ENCODE measurements around the gene SNED1. TPM values are rescaled to one million over a fixed set of nuclear protein-coding genes. Genes with fewer than 3 reads are reported as not detected.

SNED1 gene
- total RNA-seq, 2 experiments from 2014 or later: 1.4 to 1.8 TPM

GRCh38 chr2:241025639-241026038 lies 27.2 kb downstream of the SNED1 start:
- ChIA-PET CTCF (no interaction called here), POLR2A (no interaction called here)
- Mint-ChIP-seq H3K27me3 (no peaks in the 10 kb centered on the region), H3K27ac (no peak overlapping the region), H3K4me1 (ENCODE audit: low read depth) (no peaks in the 10 kb centered on the region), H3K4me3 (no peak overlapping the region), H3K9me3 (peaks cover 27% of the 10 kb centered on the region), H3K36me3 (ENCODE audit: low read depth) (peaks cover 8% of the 10 kb centered on the region)
- ATAC-seq (no peak), DNase-seq (no peak)
- TF ChIP-seq CTCF (IDR thresholded peaks at IDR 0.05): no peak
- intact Hi-C loops (cut with micrococcal nuclease): no loop called here

GRCh38 chr2:241029599-241030332 lies 31.3 kb downstream of the SNED1 start:
- POLR2A ChIA-PET: no interaction called here
- peaks cover 18% of the 10 kb centered on the region for H3K9me3 Mint-ChIP-seq
- H3K27ac Mint-ChIP-seq: no peak overlapping the region
- H3K4me3 Mint-ChIP-seq: no peak overlapping the region
- ATAC-seq: no peak
- TF ChIP-seq CTCF (IDR thresholded peaks at IDR 0.05): no peak
- no peak for DNase-seq
- intact Hi-C loops (cut with micrococcal nuclease): no loop called here
- H3K36me3 Mint-ChIP-seq (ENCODE audit: low read depth): peaks cover 8% of the 10 kb centered on the region
- CTCF ChIA-PET: no interaction called here
- no peaks in the 10 kb centered on the region for H3K27me3 Mint-ChIP-seq
- H3K4me1 Mint-ChIP-seq (ENCODE audit: low read depth): no peaks in the 10 kb centered on the region

- intact Hi-C loops (cut with micrococcal nuclease): no loop called here
- no peak for ATAC-seq
- Mint-ChIP-seq H3K4me3 (no peak overlapping the region), H3K4me1 (ENCODE audit: low read depth) (no peaks in the 10 kb centered on the region), H3K27ac (no peak overlapping the region), H3K27me3 (no peaks in the 10 kb centered on the region), H3K36me3 (ENCODE audit: low read depth) (peaks cover 8% of the 10 kb centered on the region), H3K9me3 (peaks cover 14% of the 10 kb centered on the region)
- DNase-seq: no peak
- POLR2A ChIA-PET: interaction anchor here (0.7 to 0.8 kb wide), 2 partner anchors 17 to 29 kb away, joined by 3 read pairs; no protein-coding TSS in a partner anchor
- CTCF ChIA-PET: no interaction called here
- TF ChIP-seq CTCF (IDR thresholded peaks at IDR 0.05): no peak
These were observed 31.9 kb downstream of the SNED1 start for GRCh38 chr2:241030333-241030680.

GRCh38 chr2:241030883-241031282 lies 32.5 kb downstream of the SNED1 start:
- no peak for DNase-seq
- no peak for TF ChIP-seq CTCF (IDR thresholded peaks at IDR 0.05)
- intact Hi-C loops (cut with micrococcal nuclease): no loop called here
- no peak overlapping the region for H3K27ac Mint-ChIP-seq
- ChIA-PET POLR2A (interaction anchor here (0.7 to 0.8 kb wide), 2 partner anchors 18 to 30 kb away, joined by 3 read pairs; no protein-coding TSS in a partner anchor), CTCF (no interaction called here)
- H3K4me1 Mint-ChIP-seq (ENCODE audit: low read depth): no peaks in the 10 kb centered on the region
- H3K36me3 Mint-ChIP-seq (ENCODE audit: low read depth): peaks cover 5% of the 10 kb centered on the region
- H3K4me3 Mint-ChIP-seq: no peak overlapping the region
- peaks cover 10% of the 10 kb centered on the region for H3K9me3 Mint-ChIP-seq
- no peaks in the 10 kb centered on the region for H3K27me3 Mint-ChIP-seq
- no peak for ATAC-seq

- no peak for TF ChIP-seq CTCF (IDR thresholded peaks at IDR 0.05)
- Mint-ChIP-seq H3K4me1 (ENCODE audit: low read depth) (no peaks in the 10 kb centered on the region), H3K27ac (no peak overlapping the region), H3K36me3 (ENCODE audit: low read depth) (peaks cover 2% of the 10 kb centered on the region), H3K27me3 (no peaks in the 10 kb centered on the region), H3K4me3 (no peak overlapping the region), H3K9me3 (peaks cover 7% of the 10 kb centered on the region)
- intact Hi-C loops (cut with micrococcal nuclease): no loop called here
- CTCF ChIA-PET: no interaction called here
- DNase-seq (no peak), ATAC-seq (no peak)
- POLR2A ChIA-PET: no interaction called here
These were observed 33.2 kb downstream of the SNED1 start for GRCh38 chr2:241031436-241032165.

Measured in activated CD8-positive, alpha-beta T cell treated with anti-CD3 and anti-CD28 coated beads for 36 hours (primary cell).